H1 (cell line): Measurements from ENCODE around the gene PRR5L. TPM values are rescaled to one million over a fixed set of nuclear protein-coding genes. Genes with fewer than 3 reads are reported as not detected.

ENCODE experiments used
- ATF2 ChIP-seq: IDR thresholded peaks from 2 replicates; pipeline ENCODE4 v1.6.1; 2012; ENCODE audit warnings: low read length, inconsistent platforms
- BRCA1 ChIP-seq: IDR thresholded peaks from 2 replicates; pipeline ENCODE4 v1.6.1; 2012; ENCODE audit warnings: low read depth, low read length, improper control_type of control experiment
- CHD1 ChIP-seq: IDR thresholded peaks from 2 replicates; pipeline ENCODE4 v1.6.1; 2012; ENCODE audit warnings: low read depth, low read length, improper control_type of control experiment
- CHD7 ChIP-seq: fragments of 300-600 bp; sonication (generic); IDR thresholded peaks from 2 replicates; pipeline ENCODE4 v1.7.1; 2012; ENCODE audit warnings: low read length, moderate library complexity, mild to moderate bottlenecking, inconsistent platforms; ENCODE audit not compliant: insufficient replicate concordance
- EGR1 ChIP-seq: IDR thresholded peaks from 2 replicates; pipeline ENCODE4 v1.6.1; 2011; ENCODE audit warnings: low read depth, low read length, borderline replicate concordance
- KDM4A ChIP-seq: IDR thresholded peaks from one replicate; pipeline ENCODE4 v1.7.1; 2012; ENCODE audit warnings: low read depth, mild to moderate bottlenecking, moderate library complexity, low read length, inconsistent platforms; ENCODE audit not compliant: severe bottlenecking
- KDM5A ChIP-seq: fragments of 200-600 bp; IDR thresholded peaks from 2 replicates; pipeline ENCODE4 v1.7.1; 2012; ENCODE audit warnings: mild to moderate bottlenecking, low read length, inconsistent platforms, mixed read lengths
- SP1 ChIP-seq: IDR thresholded peaks from 2 replicates; pipeline ENCODE4 v1.6.1; 2011; ENCODE audit warnings: low read depth, low read length
- TAF1 ChIP-seq: IDR thresholded peaks from 2 replicates; pipeline ENCODE4 v1.6.1; 2011; ENCODE audit warnings: mild to moderate bottlenecking, low read depth, low read length
- TCF12 ChIP-seq: IDR thresholded peaks from 2 replicates; pipeline ENCODE4 v1.6.1; 2011; ENCODE audit warnings: low read depth, mild to moderate bottlenecking, low read length
- polyA plus RNA-seq, 7 experiments: library from polyadenylated mRNA; depleted of rRNA in 3 of 7; stranded (reverse) in 5 of 7; unstranded in 2 of 7; fragments of >200 nt in 5 of 7; fragments of 200-250 nt in 2 of 7; gene quantifications; 1 replicate in 5 of 7; 2 replicates in 1 of 7; 4 replicates in 1 of 7; pipeline versions ENCODE4 v1.2.1 to v1.2.3, GENCODE V29; 2011 to 2013; ENCODE audit warnings: missing spikeins in 2 of 7, mixed read lengths in 2 of 7
- total RNA-seq: library from RNA; stranded (reverse); fragmentation: NEBNext Ultra II Directional; extraction: Animal tissue kit (Norgen Biotek cat#: 25700); gene quantifications from 2 replicates; pipeline ENCODE4 v1.2.1, GENCODE V29; 2021

The PRR5L gene
- total and polyA plus RNA-seq, 2 of the 8 experiments (the other 6 are each of a cell fraction or from before 2014, with no cell fraction given): 6.6 to 10.1 TPM

GRCh38 chr11:36361472-36361871 lies 65.4 kb downstream of the PRR5L start (continued):
- TF ChIP-seq CHD7: no peak
- no peak for TF ChIP-seq KDM4A
- no peak for TF ChIP-seq ATF2
- no peak for TF ChIP-seq TCF12
- no peak for TF ChIP-seq CHD1
- no peak for TF ChIP-seq EGR1
- TF ChIP-seq BRCA1: no peak
- TF ChIP-seq KDM5A: no peak
- TF ChIP-seq TAF1: no peak
- no peak for TF ChIP-seq SP1
